Liver (tissue), 9 donors: ENCODE data around the gene STUM. TPM values are rescaled to one million over a fixed set of nuclear protein-coding genes. Genes with fewer than 3 reads are reported as not detected.

ENCODE experiments used
- DNase-seq: peaks from one replicate; pipeline ENCODE4 v3.0.0-alpha.2; 2017; ENCODE audit warnings: low spot score
- H3K27ac ChIP-seq, 2 donors: one replicate each; pipeline ENCODE4 v1.7.0; 2013; ENCODE audit warnings: inconsistent platforms in 2 of 2, low read length in 2 of 2, control low read depth in 1 of 2, low read depth in 1 of 2, mild to moderate bottlenecking in 1 of 2
- H3K27me3 ChIP-seq, 4 donors: one replicate each; pipeline versions ENCODE4 v1.6.1 to v1.7.0; 2013; ENCODE audit warnings: low read length in 3 of 4, inconsistent platforms in 1 of 4, mild to moderate bottlenecking in 1 of 4, moderate library complexity in 1 of 4; ENCODE audit not compliant: control insufficient read depth in 4 of 4, insufficient read depth in 4 of 4
- H3K36me3 ChIP-seq, 4 donors: one replicate each; pipeline versions ENCODE4 v1.6.1 to v1.7.0; 2013; ENCODE audit warnings: low read length in 3 of 4, mild to moderate bottlenecking in 3 of 4, low read depth in 1 of 4, moderate library complexity in 1 of 4; ENCODE audit not compliant: control insufficient read depth in 4 of 4, insufficient read depth in 3 of 4
- H3K4me1 ChIP-seq, 4 donors: one replicate each; pipeline versions ENCODE4 v1.6.1 to v1.7.0; 2013; ENCODE audit warnings: low read length in 3 of 4, mild to moderate bottlenecking in 3 of 4, moderate library complexity in 1 of 4; ENCODE audit not compliant: control insufficient read depth in 4 of 4, insufficient read depth in 4 of 4
- H3K4me3 ChIP-seq, 3 donors: one replicate each; pipeline versions ENCODE4 v1.6.1 to v1.7.0; 2013; ENCODE audit warnings: low read length in 3 of 3, control low read depth in 1 of 3, low read depth in 1 of 3, mild to moderate bottlenecking in 1 of 3
- H3K9ac ChIP-seq, 2 donors: one replicate each; pipeline ENCODE4 v1.7.0; 2013; ENCODE audit warnings: low read length in 2 of 2, mild to moderate bottlenecking in 2 of 2, moderate library complexity in 2 of 2, control low read depth in 1 of 2, low read depth in 1 of 2
- H3K9me3 ChIP-seq, 4 donors: one replicate each; pipeline versions ENCODE4 v1.6.1 to v1.7.0; 2013; ENCODE audit warnings: low read length in 3 of 4; ENCODE audit not compliant: control insufficient read depth in 4 of 4
- ATF3 ChIP-seq: IDR thresholded peaks from 2 replicates; pipeline ENCODE4 v1.6.1; 2016; ENCODE audit warnings: antibody characterized with exemption
- EGR1 ChIP-seq, 2 donors: IDR thresholded peaks; 2 replicates each; pipeline ENCODE4 v1.6.1; 2016 to 2018; ENCODE audit warnings: antibody characterized with exemption in 2 of 2, low read depth in 2 of 2
- FOXA1 ChIP-seq: IDR thresholded peaks from 2 replicates; pipeline ENCODE4 v1.6.1; 2016; ENCODE audit warnings: antibody characterized with exemption
- FOXA2 ChIP-seq: IDR thresholded peaks from 2 replicates; pipeline ENCODE4 v1.6.1; 2016; ENCODE audit warnings: antibody characterized with exemption
- HNF4A ChIP-seq, 2 donors: conservative IDR thresholded peaks; 2 replicates each; pipeline ENCODE4 v1.6.1; 2016; ENCODE audit warnings: antibody characterized with exemption in 2 of 2, mild to moderate bottlenecking in 2 of 2
- HNF4G ChIP-seq: IDR thresholded peaks from 2 replicates; pipeline ENCODE4 v1.6.1; 2016; ENCODE audit warnings: antibody characterized with exemption
- MAX ChIP-seq: IDR thresholded peaks from 2 replicates; pipeline ENCODE4 v1.6.1; 2016; ENCODE audit warnings: antibody characterized with exemption
- NR2F2 ChIP-seq: IDR thresholded peaks from 2 replicates; pipeline ENCODE4 v1.6.1; 2016; ENCODE audit warnings: antibody characterized with exemption
- RAD21 ChIP-seq, 2 donors: IDR thresholded peaks; 2 replicates each; pipeline ENCODE4 v1.6.1; 2016; ENCODE audit warnings: antibody characterized with exemption in 2 of 2, mild to moderate bottlenecking in 2 of 2
- REST ChIP-seq: IDR thresholded peaks from 2 replicates; pipeline ENCODE4 v1.6.1; 2016; ENCODE audit warnings: antibody characterized with exemption, mild to moderate bottlenecking
- SP1 ChIP-seq: IDR thresholded peaks from 2 replicates; pipeline ENCODE4 v1.6.1; 2018; ENCODE audit warnings: antibody characterized with exemption, mild to moderate bottlenecking
- TAF1 ChIP-seq: conservative IDR thresholded peaks from 2 replicates; pipeline ENCODE4 v1.6.1; 2016; ENCODE audit warnings: antibody characterized with exemption, mild to moderate bottlenecking
- YY1 ChIP-seq: IDR thresholded peaks from 2 replicates; pipeline ENCODE4 v1.6.1; 2016; ENCODE audit warnings: antibody characterized with exemption, mild to moderate bottlenecking
- ZBTB33 ChIP-seq: IDR thresholded peaks from 2 replicates; pipeline ENCODE4 v1.6.1; 2016; ENCODE audit warnings: antibody characterized with exemption
- WGBS: extraction: QIAGEN DNeasy Blood & Tissue Kit; methylation state at CpG from one replicate; pipeline ENCODE4 v1.1.7; 2013; 5-methylcytosine and 5-hydroxymethylcytosine counted together
- polyA plus RNA-seq, 2 donors: library from polyadenylated mRNA; stranded (reverse) in 1 of 2; unstranded in 1 of 2; fragments of 200-250 nt in 1 of 2; fragments of >200 nt in 1 of 2; fragmentation: Nextera tagmentation in 1 of 2; extraction: Ambion mirVana in 1 of 2; gene quantifications; one replicate each; pipeline versions ENCODE4 v1.2.1 to v1.2.3, GENCODE V29; 2013 to 2015
- total RNA-seq, 2 donors: library from RNA; depleted of rRNA; stranded (reverse); fragments of >200 nt; gene quantifications; one replicate each; pipeline ENCODE4 v1.2.3, GENCODE V29; 2014
- TF ChIP-seq, protein P1 (sequence below): fragments of 150-350 bp; IDR thresholded peaks from 2 replicates; pipeline ENCODE4 v1.5.1; 2017; ENCODE audit warnings: improper control_type of control experiment, low read depth, low read length; ENCODE audit not compliant: missing input control
- donor health status: healthy.
- donor health status: healthy.
- donor health status: healthy.
- donor health status: healthy.
- donor health status: healthy.

Gene STUM
- total and polyA plus RNA-seq, 4 donors = 0.03 to 0.14 (median 0.07) TPM

GRCh38 chr1:226627924-226628611 is 79.5 kb downstream of the STUM start:
- H3K9me3 ChIP-seq = no peaks in the 10 kb centered on the region
- no peaks in the 10 kb centered on the region for H3K36me3 ChIP-seq
- no peak overlapping the region for H3K27ac ChIP-seq
- no peaks in the 10 kb centered on the region for H3K27me3 ChIP-seq
- H3K4me1 ChIP-seq = peaks cover 0 to 2% (median 2%) of the 10 kb centered on the region in 4 donors
- no peak overlapping the region for H3K4me3 ChIP-seq
- WGBS = 91% methylated on average over 11 of the region's 11 CpGs
- no peak for DNase-seq
- TF ChIP-seq RAD21 (IDR thresholded peaks at IDR 0.05) = no peak
- TF ChIP-seq FOXA2 = no peak
- no peak for TF ChIP-seq REST
- no peak for TF ChIP-seq TAF1
- TF ChIP-seq MAX = no peak
- no peak for TF ChIP-seq FOXA1
- TF ChIP-seq SP1 = no peak
- H3K9ac ChIP-seq = no peak overlapping the region

GRCh38 chr1:226628612-226629155 is 80.1 kb downstream of the STUM start:
- TF ChIP-seq EGR1 (IDR thresholded peaks at IDR 0.05; ENCODE audit: low read depth in 2 of 2) = no peak
- TF ChIP-seq HNF4A (conservative IDR thresholded peaks at IDR 0.05) = no peak
- no peak for TF ChIP-seq ATF3
- TF ChIP-seq REST = no peak
- TF ChIP-seq TAF1 = no peak
- no peak for TF ChIP-seq YY1
- TF ChIP-seq NR2F2 = no peak
- no peak for TF ChIP-seq RAD21 (IDR thresholded peaks at IDR 0.05)
- no peak for TF ChIP-seq ZBTB33
- no peak for TF ChIP-seq SP1
- TF ChIP-seq, protein P1, sequence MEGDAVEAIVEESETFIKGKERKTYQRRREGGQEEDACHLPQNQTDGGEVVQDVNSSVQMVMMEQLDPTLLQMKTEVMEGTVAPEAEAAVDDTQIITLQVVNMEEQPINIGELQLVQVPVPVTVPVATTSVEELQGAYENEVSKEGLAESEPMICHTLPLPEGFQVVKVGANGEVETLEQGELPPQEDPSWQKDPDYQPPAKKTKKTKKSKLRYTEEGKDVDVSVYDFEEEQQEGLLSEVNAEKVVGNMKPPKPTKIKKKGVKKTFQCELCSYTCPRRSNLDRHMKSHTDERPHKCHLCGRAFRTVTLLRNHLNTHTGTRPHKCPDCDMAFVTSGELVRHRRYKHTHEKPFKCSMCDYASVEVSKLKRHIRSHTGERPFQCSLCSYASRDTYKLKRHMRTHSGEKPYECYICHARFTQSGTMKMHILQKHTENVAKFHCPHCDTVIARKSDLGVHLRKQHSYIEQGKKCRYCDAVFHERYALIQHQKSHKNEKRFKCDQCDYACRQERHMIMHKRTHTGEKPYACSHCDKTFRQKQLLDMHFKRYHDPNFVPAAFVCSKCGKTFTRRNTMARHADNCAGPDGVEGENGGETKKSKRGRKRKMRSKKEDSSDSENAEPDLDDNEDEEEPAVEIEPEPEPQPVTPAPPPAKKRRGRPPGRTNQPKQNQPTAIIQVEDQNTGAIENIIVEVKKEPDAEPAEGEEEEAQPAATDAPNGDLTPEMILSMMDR = no peak
- no peak for TF ChIP-seq FOXA1
- no peak for TF ChIP-seq FOXA2
- TF ChIP-seq HNF4G = no peak
- Histone ChIP-seq H3K4me3 (no peak overlapping the region), H3K4me1 (peaks cover 0 to 2% (median 2%) of the 10 kb centered on the region in 4 donors), H3K27ac (no peak overlapping the region), H3K9ac (no peak overlapping the region), H3K9me3 (no peaks in the 10 kb centered on the region), H3K36me3 (no peaks in the 10 kb centered on the region), H3K27me3 (no peaks in the 10 kb centered on the region)
- 87% methylated on average over 10 of the region's 10 CpGs for WGBS
- DNase-seq = no peak
